Small intestine (tissue), 4 donors: ENCODE measurements around the gene TNFSF4. TPM values are rescaled to one million over a fixed set of nuclear protein-coding genes. Genes with fewer than 3 reads are reported as not detected.

Source experiments
- polyA plus RNA-seq, 4 donors: library from polyadenylated mRNA; stranded (reverse) in 3 of 4; unstranded in 1 of 4; fragments of 200-250 nt in 3 of 4; fragments of 120-200 nt in 1 of 4; gene quantifications; one replicate each; pipeline versions ENCODE4 v1.2.1 to v1.2.3, GENCODE V29; 2013
- donor health status: healthy with polysubstance abuse.
- donor health status: Bipolar disorder and iron deficiency.
- donor health status: healthy.

The TNFSF4 gene
- polyA plus RNA-seq, 4 donors, result 0.22 to 0.81 TPM; not detected in 2

Other genes starting within 250 kb of the TNFSF4 start
- gene TNFSF18, start 156.4 kb downstream of the TNFSF4 start, polyA plus RNA-seq, result under 1 TPM in 2 of 4 donors, not detected in 2; 0.03 to 0.27 TPM